ENCODE measurements around the gene DDX6.
"Not testable (repeated sequence)": the region's sequence is repeated elsewhere in the genome, so short reads cannot be mapped to it uniquely, and the experiment has no call there.

DDX6 gene

GRCh38 chr11:118790357-118791110 lies 430 bp downstream of the DDX6 start:
- peak; percentile 45 for DNase-seq

GRCh38 chr11:118789501-118790356 lies 1.2 kb downstream of the DDX6 start:
- DNase-seq: peak; percentile 7

- no peak for DNase-seq
Measured at GRCh38 chr11:118786657-118787056, 4.3 kb downstream of the DDX6 start.

GRCh38 chr11:118785362-118785761 lies 5.6 kb downstream of the DDX6 start:
- DNase-seq: no peak

GRCh38 chr11:118783724-118784495 lies 7.1 kb downstream of the DDX6 start:
- DNase-seq: no peak

GRCh38 chr11:118783324-118783723 lies 7.6 kb downstream of the DDX6 start:
- not testable (repeated sequence) for DNase-seq

GRCh38 chr11:118778898-118779297 lies 12.1 kb downstream of the DDX6 start:
- DNase-seq: no peak

- no peak for DNase-seq
Measured at GRCh38 chr11:118774032-118774431, 16.9 kb downstream of the DDX6 start.

- no peak for DNase-seq
Measured at GRCh38 chr11:118771547-118772288, 19.2 kb downstream of the DDX6 start.

- no peak for DNase-seq
Measured at GRCh38 chr11:118768690-118769089, 22.3 kb downstream of the DDX6 start.

- DNase-seq: no peak
Measured at GRCh38 chr11:118766035-118766434, 24.9 kb downstream of the DDX6 start.

- not testable (repeated sequence) for DNase-seq
Measured at GRCh38 chr11:118765095-118765691, 25.8 kb downstream of the DDX6 start.

- no peak for DNase-seq
Measured at GRCh38 chr11:118763041-118763440, 27.9 kb downstream of the DDX6 start.

GRCh38 chr11:118761981-118762380 lies 29.0 kb downstream of the DDX6 start:
- not testable (repeated sequence) for DNase-seq

- DNase-seq: no peak
Measured at GRCh38 chr11:118757876-118758399, 33.0 kb downstream of the DDX6 start.

GRCh38 chr11:118752654-118753053 lies 38.3 kb downstream of the DDX6 start:
- DNase-seq: no peak

- no peak for DNase-seq
Measured at GRCh38 chr11:118749429-118749828, 41.5 kb downstream of the DDX6 start.

GRCh38 chr11:118748056-118748455 lies 42.9 kb downstream of the DDX6 start:
- no peak for DNase-seq

- DNase-seq: no peak
Measured at GRCh38 chr11:118746988-118747585, 43.9 kb downstream of the DDX6 start.

GRCh38 chr11:118744046-118744445 lies 46.9 kb downstream of the DDX6 start:
- DNase-seq: no peak

- DNase-seq: no peak
Measured at GRCh38 chr11:118742304-118742703, 48.7 kb downstream of the DDX6 start.
